DMS 273 (cell line): ENCODE measurements around the gene CDC7.
"Not testable (repeated sequence)": the region's sequence is repeated elsewhere in the genome, so short reads cannot be mapped to it uniquely, and the experiment has no call there.

Source experiments
- DNase-seq: peaks from one replicate; lab custom pipeline; 2025; ENCODE audit not compliant: unreplicated experiment; lab: John Stamatoyannopoulos, UW

CDC7 gene

DNA sequence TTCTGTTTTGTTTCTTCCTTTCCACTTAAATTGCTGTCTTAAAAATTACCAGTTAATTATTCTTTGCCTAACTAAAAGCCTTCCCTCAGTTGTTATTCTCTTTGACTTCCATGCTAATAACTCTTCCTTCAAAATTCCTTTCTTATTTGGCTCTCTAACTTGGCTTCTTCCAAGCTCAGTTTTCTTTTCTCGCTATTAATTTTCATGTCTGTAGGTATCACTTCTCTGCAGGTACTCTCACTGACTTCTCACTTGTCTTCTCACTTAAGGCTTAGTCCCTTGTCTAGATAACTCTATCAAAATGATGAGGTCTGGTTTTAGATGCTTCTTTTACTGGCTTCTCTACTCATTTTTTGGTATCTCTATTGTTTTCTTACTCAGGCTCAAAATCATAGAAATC lies 10.1 kb downstream of the CDC7 start:
- DNase-seq: no peak

DNA sequence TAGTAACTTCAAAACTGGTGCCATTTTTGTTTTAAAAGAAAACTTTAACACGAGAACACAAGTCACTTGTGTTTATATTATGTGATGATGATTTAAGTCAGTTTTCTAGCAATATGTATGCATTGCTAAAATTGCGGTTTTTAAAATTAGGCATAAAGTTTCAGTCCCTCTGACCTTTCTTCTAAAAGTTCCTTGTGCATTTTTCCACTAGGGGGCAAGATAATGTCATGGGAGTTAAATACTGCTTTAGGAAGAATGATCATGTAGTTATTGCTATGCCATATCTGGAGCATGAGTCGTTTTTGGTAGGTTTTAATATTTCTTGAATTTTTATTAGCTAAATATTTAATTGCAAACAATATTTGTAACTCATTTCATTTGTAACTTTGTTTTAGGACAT lies 10.7 kb downstream of the CDC7 start:
- DNase-seq: peak; percentile 65

DNA sequence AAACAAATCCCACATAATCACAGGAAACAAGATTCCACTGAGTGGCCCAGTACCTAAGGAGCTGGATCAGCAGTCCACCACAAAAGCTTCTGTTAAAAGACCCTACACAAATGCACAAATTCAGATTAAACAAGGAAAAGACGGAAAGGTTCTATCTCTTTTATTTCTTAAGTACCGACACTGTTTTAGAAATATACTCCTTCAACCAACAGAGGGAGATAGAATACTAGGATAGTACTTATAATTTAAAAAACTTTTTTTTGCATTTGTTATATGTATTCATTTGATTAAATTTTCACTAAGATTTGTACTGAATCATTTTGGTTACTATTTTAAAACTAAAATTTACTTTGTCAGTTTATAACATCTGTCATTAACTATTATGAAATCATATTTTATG lies 12.5 kb downstream of the CDC7 start:
- no peak for DNase-seq

DNA sequence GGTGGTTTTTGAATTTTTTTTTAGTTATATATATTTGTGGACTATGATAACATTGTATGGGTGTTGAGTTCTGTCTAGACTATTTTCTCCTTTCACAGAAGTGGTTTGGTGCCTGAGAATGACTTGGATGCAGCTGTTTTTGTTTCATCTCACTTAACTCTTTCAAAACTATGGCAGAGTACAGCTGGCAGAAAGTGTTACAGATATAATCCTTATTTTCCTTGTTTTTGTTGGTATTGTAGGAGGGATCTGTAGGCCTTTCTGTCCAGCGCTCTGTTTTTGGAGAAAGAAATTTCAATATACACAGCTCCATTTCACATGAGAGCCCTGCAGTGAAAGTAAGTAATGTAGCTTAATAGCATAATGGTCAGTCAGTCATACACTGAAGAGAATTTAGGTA lies 13.1 kb downstream of the CDC7 start:
- no peak for DNase-seq

DNA sequence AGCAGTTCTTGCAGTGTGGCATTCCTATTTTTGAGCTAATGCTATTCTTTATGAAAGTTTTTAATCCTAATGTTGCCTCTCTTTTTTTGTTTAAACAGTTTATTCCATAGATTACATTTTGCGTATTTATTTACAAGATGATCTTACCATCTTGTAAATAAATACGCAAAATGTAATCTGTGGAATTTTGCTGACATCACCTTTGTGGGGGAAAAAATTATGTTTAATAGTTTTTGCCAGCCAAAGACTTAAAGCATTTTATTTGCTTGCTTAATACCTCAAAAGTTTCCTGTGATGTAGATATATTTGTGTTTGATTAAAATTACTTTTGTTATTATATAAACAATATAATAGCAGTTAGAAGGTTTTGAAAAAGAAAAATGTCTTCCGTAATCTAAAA lies 15.3 kb downstream of the CDC7 start:
- no peak for DNase-seq

DNA sequence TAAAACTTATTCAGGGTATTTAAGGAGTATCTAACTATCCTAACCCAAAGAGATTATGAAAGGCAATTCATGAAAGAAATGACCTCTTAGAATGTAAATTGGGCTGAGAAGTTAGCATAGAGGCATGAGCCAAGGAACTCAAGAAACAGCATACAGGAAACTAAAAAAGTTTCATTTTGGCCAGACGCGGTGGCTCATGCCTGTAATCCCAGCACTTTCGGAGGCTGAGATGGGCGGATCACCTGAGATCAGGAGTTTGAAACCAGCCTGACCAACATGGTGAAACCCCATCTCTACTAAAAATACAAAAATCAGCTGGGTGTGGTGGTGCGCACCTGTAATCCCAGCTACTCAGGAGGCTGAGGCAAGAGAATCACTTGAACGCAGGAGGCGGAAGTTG lies 16.0 kb downstream of the CDC7 start:
- not testable (repeated sequence) for DNase-seq

DNA sequence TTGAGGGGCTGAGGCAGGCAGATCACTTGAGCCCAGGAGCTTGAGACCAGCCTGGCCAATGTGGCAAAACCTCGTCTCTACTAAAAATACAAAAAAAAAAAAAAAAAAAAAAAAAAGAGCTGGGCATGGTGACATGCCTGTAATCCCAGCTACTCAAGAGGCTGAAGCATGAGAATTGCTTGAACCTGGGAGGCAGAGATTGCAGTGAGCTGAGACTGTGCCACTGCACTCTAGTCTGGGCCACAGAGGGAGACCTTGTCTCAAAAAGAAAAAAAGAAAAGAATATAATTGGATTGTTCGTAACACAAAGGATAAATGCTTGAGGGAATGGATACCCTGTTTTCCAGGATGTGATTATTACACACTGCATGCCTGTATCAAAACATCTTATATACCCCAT lies 18.5 kb downstream of the CDC7 start:
- not testable (repeated sequence) for DNase-seq

DNA sequence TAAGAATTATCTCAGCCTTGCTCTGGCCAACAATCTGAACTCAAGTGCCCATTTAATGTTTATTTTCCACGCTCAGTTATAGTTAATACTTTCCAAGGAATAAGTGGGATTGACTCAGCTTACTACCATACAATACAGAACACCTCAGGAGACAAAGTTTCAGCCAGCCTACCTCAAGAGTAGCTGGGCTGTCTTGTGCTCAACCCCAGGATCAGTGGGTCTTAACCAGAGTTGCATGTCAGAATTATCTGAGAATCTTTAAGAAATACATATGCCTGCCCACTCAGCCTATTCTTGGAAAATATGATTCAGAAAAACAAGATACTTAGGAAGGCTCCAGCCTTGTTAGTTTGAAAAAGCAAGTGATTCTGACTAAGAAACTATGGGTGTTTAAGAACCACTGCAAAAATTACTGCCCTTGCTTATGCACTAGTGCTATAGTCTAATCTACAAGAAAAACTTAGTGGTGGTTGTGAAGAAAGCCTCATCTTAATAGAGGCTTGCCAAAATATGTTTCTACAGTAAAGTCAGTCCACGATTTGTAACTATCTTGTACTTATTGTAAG lies 20.4 kb downstream of the CDC7 start:
- DNase-seq: no peak

DNA sequence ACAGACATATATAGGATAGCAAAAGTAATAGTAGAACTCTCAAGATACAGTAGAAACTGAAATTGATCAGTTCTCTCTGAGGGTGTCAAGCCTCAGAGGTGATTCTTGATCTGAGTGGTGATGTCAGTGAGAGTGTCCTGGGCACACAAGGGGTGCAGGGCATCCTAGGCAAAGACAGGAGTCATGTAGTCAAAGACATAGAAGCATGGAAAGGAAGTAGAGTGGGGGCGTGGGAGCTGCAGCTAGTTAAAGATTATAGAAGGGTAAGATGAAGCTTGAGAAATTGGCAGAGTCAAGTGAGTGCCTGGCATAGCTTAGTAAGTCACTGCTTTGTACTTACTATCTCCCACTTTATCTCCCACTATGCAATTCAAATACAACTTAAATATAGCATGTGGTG lies 22.8 kb downstream of the CDC7 start:
- no peak for DNase-seq

DNA sequence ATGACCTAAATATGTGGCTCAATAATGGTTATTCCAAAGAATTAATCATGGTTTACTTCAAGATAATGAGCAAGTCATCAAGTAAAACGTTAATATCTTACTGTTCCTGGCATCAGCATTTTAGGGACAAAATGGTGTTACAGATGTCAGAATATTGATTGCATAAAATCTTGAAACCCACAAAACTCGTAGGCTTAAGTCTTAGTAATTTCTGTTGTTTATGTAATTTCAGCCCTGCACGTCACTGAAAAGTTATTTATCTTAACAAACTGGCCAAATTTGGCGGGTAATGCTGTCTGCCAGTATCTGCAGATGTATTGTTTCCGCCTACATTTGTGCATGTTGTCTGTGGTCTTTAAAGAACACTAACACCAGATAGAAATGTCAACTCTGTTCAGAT lies 25.8 kb downstream of the CDC7 start:
- no peak for DNase-seq

DNA sequence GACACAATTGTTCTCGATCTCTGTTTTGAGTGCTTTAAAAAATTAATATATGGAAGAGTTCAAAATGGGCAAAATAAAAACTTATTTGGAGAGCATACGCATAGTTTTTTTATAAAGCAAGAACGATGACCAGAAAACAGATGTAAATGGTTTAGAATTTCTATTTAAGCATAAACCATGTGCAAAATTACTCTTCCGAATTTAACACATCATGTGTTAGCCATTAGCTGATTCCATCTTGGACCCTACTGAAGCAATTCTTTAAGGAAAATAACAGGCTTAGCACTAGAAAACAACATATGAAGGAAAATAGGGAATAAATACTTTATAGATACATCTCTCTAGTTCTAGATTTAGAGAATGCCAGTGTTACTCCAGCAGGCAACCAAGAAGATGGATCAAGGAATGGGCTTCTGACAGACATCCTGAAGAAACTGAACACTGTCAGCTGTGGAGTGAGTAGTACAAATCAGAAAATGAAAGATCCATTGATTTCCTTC lies 26.7 kb downstream of the CDC7 start:
- DNase-seq: no peak

DNA sequence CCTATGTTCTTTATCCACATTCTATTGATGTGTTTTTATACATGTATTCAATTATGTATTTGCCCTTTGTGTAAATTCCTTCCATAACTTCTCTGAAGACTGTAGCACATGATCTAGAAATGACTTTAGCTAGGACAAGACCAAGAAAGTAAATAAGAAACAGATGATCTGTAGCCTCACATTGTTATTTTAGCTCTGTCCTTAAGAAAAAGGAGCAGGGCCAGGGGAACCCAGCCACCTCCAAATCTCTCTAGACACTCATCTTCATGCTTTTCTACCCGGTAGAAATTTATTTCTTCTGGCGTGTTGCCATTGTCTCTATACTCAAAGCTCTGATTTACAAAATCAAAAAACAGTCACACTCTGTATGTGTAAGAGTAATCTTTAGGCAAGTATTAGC lies 27.1 kb downstream of the CDC7 start:
- DNase-seq: no peak

DNA sequence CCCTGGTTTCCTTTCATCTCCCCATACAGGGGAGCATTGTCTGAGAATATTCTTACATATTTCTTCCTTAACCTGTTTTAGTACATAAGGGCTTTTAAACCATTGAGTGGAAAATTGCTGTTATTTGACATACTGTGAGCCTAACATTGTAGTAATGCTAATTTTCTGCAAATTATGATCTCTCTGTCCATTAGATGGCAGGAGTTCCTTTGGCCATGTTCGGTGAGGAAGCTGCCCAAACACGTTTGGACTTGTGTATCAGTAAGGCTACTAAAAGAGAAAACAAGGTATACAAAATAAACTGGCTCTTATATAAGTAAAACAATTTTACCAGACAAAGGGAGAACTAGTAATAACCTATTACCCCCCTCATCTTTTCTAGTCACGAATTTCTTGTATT lies 29.2 kb downstream of the CDC7 start:
- DNase-seq: peak; percentile 29

DNA sequence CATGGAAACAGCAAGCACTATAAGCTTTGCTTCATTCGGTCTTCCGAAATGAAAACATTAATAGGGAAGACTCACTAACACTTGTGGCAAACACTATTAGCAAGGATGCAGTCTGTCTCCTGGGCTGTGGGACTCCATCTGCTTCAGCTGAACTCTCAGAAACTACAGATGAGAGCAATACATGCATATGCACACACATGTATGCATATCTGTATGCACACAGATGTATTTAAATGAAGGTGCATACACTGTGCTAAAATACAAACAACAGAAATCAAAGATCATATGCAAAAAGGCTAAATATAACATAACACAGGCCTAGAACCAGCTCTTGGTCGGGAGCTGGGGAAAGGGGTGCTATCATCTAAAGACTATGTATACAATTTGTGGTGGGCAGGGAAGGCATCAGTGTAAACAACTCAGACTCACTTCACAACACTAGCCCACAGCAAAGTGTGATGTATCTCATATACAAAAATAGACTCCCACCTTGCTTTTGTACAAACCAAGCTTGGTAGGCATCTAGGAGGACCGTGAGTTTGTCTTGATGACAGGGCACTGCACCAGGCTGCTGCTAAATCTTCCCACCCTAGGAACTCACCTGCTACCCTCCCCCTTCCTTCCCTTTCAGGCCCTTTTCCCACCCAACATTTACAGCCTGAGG lies 32.8 kb downstream of the CDC7 start:
- no peak for DNase-seq

DNA sequence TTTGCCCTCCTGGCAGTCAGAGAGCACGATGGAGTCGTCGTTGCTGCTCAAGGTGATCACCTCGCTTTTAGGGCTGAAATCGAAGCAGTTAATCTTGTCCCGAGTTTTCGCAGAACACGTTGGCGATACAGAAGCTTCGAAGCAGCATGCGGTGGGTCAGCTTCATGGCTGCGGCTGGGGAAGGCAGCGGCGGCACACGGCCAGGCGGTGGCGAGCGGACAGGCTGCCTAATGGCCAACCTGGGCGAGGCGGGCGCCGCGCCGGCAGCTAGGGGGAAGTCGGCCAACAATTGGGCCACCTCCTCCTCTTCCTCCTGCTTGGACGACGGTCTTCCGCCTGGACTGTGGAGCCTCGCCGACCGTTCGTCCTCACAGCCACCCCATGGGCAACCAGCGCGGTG lies 34.8 kb downstream of the CDC7 start:
- DNase-seq: no peak

DNA sequence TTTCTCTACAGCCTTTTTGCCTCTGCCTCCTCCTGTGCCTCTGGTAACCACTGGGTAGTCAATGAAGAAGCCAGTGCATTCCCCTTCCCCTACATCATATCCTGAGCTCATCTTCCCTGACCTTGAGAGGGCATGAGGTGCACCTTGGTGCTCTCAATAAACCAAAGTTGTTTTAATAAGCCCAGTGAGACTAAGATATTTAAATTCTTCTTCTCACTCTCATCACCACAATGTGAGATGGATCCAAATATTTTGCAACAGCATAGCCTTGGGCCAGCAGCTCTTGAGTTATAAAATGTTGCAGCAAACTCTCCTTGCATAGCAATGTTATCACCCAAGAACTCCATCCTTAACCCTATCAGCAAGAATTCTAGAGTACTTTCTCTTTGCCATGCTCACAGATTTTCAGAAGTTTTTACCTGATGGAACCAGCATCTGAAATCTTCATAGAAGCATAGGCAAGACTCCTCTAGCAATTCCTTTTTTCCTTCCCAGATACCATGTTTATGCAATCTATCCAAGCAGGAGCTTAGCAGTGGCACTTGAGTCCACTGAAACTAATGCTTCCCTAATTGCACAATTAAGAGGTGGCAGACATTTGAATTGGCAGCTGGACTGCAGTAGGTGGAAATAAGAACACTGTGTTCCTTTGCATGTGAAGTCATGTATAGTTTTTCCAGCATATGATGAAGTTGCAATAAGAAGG lies 36.8 kb downstream of the CDC7 start:
- no peak for DNase-seq

DNA sequence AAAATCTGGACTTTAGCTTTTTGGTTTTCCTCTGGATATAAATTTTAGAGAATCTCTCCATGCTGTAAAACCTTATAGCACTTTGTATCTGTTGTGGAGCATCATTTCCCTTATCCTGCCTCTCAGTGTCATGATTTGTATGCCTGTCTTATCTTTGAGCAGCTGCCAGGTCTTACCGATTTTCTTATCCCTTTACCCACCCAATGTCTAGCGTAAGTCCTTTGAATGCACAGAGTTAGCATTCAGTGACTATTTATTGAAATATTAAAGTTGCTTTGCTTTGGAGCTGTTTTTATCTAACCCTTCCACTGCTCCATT lies 37.3 kb downstream of the CDC7 start:
- no peak for DNase-seq

DNA sequence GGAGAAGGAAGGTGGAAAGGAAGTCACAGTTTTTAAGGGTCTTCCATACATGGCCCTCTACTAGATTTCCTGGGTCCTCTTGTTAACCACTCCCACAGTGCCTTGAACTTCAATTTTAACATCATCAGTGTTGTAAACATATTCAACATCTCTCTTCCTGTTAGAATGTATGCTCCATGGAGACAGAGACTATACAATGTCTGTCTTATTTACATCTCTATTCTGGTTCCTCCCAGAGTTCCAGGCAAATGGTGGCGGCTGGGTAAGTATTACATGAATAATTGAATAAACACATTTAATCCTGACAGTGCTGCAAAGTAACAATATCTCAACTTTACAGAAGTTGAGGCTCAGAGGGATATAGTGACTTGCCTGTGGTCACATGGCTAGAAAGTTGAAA lies 40.3 kb downstream of the CDC7 start:
- no peak for DNase-seq

DNA sequence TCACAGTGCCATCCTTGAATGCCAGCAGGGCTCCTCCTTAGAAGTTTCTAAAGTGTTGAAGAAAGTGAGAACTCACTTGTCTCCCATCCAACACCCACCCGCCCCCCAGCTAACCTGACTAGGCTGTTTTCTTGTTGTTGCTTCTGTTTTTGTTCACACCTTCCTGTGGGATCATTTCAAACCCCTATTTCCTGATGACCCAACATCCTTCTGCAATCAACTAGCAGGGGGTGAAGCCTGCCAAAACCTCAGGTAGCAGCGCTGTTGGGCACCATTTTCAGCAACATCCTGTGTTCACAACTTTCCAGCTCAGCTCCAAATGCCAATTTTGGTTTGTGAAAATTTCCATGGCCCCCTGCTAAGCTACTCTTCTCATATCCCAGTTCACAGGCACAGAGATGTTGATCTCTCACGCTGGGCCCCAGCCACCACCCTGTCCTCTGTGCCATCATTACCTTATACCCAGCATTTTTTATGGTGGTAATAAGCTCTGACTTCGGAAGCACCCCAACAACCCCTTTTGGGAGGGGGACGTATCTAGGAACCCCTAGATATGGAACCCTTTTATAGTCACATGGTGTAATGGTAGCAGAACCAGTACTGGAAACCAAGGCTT lies 41.4 kb downstream of the CDC7 start:
- DNase-seq: no peak

DNA sequence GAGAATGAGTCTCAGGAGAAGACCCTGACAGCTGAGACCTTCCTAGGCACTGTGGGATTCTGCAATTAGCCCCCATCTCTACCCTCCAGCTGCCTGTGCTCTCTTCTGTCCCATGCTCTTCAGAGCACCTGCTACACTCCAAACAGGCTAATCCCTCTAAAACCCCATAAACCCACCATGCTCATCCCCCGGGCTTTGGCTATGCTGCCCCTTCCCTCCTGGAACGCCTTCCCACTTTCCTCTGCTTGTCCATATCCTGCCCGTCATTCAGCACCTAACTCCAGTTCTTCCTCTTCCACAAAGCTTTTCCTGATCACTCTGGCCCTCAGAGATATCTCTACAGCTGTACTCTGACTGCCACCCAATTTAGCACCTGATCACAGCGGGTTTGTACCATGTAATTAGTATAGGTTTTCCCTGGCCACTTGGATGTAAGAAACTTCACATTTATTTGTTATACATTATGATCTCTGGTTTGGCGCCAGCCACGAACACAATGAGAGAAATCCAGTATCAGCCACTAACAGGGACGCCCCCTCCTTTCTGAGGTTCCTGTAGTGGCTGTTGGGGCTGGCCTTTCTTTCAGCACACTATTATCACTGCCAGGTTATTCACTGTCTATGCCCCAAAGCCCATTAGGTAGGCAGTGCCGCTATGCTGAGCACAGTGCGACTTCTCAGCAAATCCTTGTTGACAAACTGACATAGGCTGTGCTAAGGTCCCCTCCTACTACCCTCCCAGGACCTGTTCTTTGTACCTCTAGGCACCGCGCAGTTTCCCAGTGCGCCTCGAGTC lies 45.1 kb downstream of the CDC7 start:
- DNase-seq: no peak

DNA sequence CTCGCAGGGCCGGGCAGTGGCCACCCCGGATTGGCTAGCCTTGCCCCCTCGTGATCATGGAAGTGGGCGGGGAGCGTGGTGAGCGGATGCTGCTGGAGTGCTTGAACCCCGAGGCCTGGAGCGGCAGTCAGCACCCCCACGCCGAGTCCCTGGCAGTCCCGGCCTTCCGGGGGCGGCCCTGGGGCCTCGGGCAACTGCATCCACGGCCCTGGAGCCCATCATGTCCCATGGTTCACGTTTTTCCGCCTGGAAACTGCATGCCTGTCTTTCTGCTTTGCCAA lies 45.6 kb downstream of the CDC7 start:
- no peak for DNase-seq

DNA sequence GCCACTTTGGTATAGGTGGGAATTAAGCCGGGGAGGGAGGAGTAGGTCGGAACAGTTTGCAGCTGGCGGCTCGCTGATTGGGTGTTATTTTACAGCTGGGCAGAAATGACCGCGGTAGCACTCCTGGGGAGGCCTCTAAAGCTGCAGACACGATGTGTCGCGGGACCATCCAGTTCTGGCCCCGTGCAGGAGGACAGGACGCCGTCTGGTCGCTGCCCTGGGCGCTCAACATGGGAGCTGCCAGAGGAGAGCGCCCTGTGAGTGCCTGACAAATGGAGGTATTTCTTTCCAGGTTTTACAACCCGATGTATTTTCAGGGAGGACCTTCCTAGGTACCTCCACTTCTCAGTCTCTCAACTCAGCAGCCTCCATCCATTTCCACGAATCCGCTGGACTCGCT lies 46.2 kb downstream of the CDC7 start:
- DNase-seq: no peak
